Stimulated activated CD4-positive, alpha-beta T cell treated with anti-CD3 and anti-CD28 coated beads, Interleukin-1b, Interleukin-23, amount 100 ng/mL, for 4 hours (primary cell): ENCODE measurements around the gene CNTN2.
A peak's percentile ranks its signal among the peaks of the same experiment; 100 is the strongest.

Experiments
- DNase-seq, 2 donors: peaks; one replicate each; pipeline ENCODE4 v3.0.0-alpha.2; 2020; ENCODE audit warnings: low read depth in 2 of 2

CNTN2 gene

DNA sequence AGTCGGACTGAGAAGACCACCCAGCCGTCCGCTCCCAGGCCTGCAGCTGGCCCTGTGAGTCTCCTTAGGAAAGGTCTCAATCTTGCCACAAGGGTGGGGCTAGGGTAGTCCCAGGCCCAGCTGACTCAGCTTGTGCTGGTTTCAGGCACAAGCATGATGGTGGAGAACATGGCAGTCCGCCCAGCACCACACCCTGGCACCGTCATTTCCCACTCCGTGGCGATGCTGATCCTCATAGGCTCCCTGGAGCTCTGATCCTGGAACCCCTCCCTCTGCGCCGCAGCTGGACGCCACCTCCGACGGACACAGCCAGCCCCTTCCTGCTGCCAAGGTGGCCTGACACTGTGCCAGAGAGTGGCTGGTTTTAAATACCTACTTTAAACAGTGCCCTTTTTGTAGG lies 30.5 kb downstream of the CNTN2 start:
- DNase-seq: no peak

GRCh38 chr1:205074084-205074483 lies 31.1 kb downstream of the CNTN2 start:
- DNase-seq: no peak

- no peak for DNase-seq
These were observed 31.5 kb downstream of the CNTN2 start for GRCh38 chr1:205074513-205074912.

- DNase-seq: no peak
These were observed 32.7 kb downstream of the CNTN2 start for GRCh38 chr1:205075642-205076155.

GRCh38 chr1:205076245-205076761 lies 33.3 kb downstream of the CNTN2 start:
- no peak for DNase-seq

GRCh38 chr1:205077158-205077933 lies 34.3 kb downstream of the CNTN2 start:
- DNase-seq: no peak

DNA sequence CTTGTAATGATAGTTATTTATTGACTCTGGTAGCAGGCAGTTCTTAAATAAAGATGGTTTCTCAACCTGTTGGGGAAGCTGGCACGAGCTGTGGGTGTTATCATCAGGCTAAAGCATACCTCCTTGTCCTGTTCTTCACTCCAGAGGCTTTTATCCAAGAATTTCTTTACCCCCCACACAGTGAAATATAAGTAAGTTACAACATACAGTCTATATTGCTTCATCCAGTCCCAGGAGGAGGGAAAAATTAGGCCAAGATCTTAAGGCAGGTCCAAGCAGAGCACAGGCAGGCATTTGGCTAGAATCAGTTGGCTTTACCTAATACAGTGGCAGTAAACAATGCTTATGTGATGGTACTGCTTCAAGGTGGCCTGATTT lies 34.9 kb downstream of the CNTN2 start:
- no peak for DNase-seq

GRCh38 chr1:205082431-205082830 lies 39.4 kb downstream of the CNTN2 start:
- DNase-seq: no peak

GRCh38 chr1:205084360-205084759 lies 41.3 kb downstream of the CNTN2 start, which contains the start of gene TMEM81:
Gene TMEM81, minus strand, starts transcription at chr1:205084460. Its CDS starts 140 bp downstream, at chr1:205084320.
- DNase-seq: no peak

DNA sequence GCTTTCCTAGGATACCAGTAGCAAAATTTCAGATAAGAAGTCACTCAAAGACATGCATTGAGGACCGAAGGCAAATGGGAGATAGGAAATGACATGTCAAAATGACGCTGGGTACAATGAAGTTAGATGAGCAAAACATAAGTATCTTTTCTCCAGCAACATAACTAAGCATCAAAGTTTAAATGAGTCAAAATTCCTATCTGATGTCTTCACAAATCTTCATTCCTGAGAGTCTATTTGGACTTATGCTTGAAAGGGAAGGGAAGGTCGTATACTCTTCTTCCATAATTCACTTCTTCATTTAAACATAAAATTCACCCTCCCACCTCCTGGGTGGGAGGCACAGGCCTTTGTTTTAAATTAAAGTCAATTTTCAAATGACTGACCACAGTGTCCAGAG lies 45.3 kb downstream of the CNTN2 start:
- DNase-seq: no peak

GRCh38 chr1:205091043-205091740 lies 48.2 kb downstream of the CNTN2 start:
- DNase-seq: no peak

GRCh38 chr1:205095422-205095821 lies 52.4 kb downstream of the CNTN2 start:
- no peak for DNase-seq

DNA sequence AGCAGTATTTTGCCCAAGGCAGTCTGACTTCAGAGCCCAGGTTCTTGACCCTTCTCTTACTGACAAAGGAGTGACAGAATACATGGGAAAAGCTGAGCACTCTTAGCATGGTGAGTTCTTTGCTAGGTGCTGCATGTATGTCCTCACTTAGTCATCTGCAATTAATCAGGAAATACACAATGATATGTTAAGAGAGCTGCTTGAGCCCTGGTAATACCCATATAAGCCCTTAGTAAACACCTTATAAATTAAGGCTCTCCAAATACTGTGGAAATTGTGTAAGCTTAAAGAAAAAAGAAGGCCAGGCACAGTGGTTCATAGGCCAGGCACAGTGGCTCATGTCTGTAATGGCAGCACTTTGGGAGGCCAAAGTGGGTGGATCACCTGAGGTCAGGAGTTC lies 55.2 kb downstream of the CNTN2 start:
- no peak for DNase-seq

GRCh38 chr1:205102404-205102803 lies 59.4 kb downstream of the CNTN2 start:
- DNase-seq: no peak

- DNase-seq: no peak
These were observed 64.3 kb downstream of the CNTN2 start for GRCh38 chr1:205107327-205107726.

DNA sequence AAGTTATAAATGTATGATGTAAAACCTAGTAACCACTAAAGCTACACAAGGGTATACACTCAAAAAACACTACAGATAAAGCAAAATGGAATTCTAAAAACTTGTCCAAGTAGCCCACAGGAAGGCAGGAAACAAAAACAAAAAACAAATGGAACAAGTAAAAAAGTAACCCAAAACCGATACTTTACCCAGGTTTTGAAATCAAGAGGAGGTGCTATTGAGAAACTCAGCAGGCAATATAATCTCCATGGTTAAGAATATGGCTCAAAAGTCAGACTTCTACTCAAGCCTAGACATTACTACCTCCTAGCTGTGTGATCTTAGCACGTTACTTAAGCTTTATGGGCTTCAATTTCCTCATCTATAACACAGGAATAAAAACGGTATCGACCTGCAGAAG lies 65.5 kb downstream of the CNTN2 start:
- DNase-seq: no peak

GRCh38 chr1:205109269-205109668 lies 66.3 kb downstream of the CNTN2 start:
- DNase-seq: no peak

DNA sequence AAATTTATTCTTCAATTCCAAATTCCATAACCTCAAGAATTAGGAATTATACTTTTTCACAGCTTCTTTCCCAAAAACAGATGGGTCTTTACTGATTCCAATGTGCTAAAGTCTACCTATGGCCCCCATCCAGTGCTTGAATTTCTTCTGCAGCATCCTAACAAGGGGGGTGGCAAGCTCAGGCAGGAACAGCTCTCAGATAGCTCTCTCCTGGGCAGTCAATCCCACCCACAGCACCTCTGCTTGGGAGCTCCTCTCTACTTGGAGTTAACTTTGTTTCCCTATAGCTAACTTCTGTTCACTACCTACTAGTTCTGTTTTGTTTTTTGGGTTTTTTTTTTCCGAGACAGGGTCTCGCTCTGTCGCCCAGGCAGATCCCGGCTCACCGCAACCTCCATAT lies 66.7 kb downstream of the CNTN2 start:
- DNase-seq: no peak

DNA sequence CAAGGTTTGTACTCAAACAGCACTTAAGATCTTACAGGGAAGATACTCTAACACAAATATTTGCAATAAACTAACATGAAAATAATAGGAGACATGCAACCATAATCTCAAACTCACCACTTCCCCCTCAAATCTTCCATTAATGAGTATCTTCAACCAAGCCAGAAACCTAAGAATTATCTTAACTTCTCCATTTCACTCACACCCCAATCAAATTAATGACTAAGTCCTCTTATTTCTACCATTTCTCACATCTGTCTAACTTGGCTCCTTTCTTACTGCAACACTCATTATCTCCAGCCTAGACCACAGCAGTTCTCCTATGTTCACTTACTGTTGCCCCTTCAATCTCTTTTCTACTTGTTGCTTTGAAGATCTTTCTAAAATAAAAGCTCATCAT lies 68.3 kb downstream of the CNTN2 start:
- no peak for DNase-seq

GRCh38 chr1:205118752-205119151 lies 75.7 kb downstream of the CNTN2 start:
- DNase-seq: no peak

DNA sequence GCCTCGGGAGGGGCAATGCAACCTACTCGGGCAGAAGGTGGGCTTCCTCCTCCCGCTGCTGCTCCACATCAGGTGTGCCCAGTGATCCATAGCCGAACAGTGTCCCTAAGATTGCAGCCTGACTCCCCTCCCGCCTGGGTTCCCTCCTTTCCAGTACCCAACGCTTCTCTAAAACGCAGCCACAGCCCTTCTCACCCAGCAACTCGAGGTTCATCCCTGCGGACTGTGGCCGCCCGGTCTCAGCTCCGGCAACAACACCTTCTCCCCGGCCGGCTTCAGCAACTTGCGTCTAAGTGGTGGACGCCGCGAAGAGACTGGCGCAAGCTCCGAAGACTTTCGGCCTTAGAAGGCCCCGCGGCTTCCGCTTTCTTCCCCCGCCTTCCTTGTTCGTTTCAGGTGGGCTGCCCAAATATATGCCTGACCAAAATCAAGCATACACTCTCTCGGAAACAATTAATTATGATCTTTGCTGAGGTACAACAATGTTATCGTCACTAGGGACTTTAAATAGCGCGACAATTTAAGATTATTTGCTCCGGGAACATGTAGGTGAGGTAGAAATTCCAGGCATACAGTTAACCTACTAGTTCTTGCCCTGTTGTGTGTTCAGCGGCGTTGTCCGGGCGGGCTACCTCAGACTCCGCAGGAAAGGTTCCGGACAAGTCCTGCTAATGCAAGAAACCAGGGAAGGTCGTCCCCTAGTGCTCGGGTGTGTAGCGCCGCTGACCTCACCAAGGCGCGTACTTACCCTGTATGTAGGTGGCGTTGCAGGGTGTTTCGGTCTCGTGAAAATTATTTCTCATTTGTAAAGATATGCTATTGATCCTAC lies 78.9 kb downstream of the CNTN2 start, which contains the start of gene RBBP5:
Gene RBBP5 (minus strand): TSS at position 319 of the 829 bp plus-strand sequence. CDS start 105 bp downstream, at position 214.
- DNase-seq: peak; percentile 86 to 94

DNA sequence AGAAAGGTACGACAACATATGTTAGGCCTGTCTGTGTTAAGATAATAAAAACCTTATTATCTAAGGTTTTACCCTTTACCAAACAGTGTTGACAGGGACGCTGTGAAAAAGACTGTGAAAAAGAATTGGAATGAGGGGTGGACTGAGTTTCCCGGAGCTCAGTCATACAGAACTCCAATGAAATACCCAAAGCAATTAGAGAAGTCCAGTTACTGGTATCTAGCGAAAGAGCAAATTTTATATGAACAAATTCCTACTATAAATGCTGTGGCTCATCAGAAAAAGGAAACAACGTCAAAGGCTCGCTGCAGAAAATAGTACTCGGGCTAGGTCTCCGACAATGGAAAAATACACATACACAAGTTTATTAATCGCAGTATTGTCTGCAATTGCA lies 79.5 kb downstream of the CNTN2 start:
- DNase-seq: no peak
